IPS-18a (cell line): ENCODE measurements around the gene S100A12.
"Not testable (repeated sequence)": the region's sequence is repeated elsewhere in the genome, so short reads cannot be mapped to it uniquely, and the experiment has no call there.

Source experiments
- H3K27ac ChIP-seq: one replicate; pipeline ENCODE4 v1.5.1; 2013; ENCODE audit warnings: low read length
- H3K27me3 ChIP-seq: one replicate; pipeline ENCODE4 v1.6.1; 2013; ENCODE audit warnings: mild to moderate bottlenecking, low read length; ENCODE audit not compliant: control insufficient read depth, insufficient read depth
- H3K36me3 ChIP-seq: one replicate; pipeline ENCODE4 v1.6.1; 2013; ENCODE audit warnings: low read depth, low read length; ENCODE audit not compliant: control insufficient read depth
- H3K4me1 ChIP-seq: one replicate; pipeline ENCODE4 v1.6.1; 2013; ENCODE audit warnings: low read depth, low read length; ENCODE audit not compliant: control insufficient read depth
- H3K4me3 ChIP-seq: one replicate; pipeline ENCODE4 v1.5.1; 2013; ENCODE audit warnings: low read length
- H3K9ac ChIP-seq: one replicate; pipeline ENCODE4 v1.6.1; 2013; ENCODE audit warnings: mild to moderate bottlenecking, low read length, moderate library complexity
- H3K9me3 ChIP-seq: one replicate; pipeline ENCODE4 v1.6.1; 2013; ENCODE audit warnings: low read depth, low read length; ENCODE audit not compliant: control insufficient read depth

Gene S100A12

DNA sequence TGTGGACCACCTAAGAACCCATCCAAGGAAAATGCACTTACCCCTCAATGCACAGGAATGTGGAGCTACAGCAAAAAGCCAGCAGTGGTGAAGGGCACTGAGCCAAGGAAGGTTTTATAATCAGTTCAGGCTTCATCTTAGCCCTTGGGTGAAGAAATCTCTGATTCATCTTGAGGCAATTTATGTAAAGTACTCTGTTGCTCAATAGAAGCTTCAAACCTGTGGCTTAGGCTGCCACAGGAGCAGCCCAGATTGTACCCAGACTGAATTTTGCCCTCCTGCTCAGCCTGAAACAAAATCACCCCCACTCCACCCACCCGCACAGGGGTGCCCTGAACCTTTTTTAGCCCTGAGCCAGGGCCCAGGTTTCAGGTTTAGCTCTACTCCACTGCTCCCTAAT lies at the start of gene S100A12:
Gene S100A12, minus strand, starts transcription at position 111 of the 400 bp plus-strand sequence. CDS start 1,029 bp downstream, outside the sequence.
- Histone ChIP-seq H3K9ac (no peak within 1 kb of the TSS), H3K36me3 (no peaks in the 10 kb centered on the region), H3K4me1 (no peaks in the 10 kb centered on the region), H3K27ac (no peak within 1 kb of the TSS), H3K27me3 (no peaks in the 10 kb centered on the region), H3K9me3 (no peaks in the 10 kb centered on the region), H3K4me3 (no peak within 1 kb of the TSS)

DNA sequence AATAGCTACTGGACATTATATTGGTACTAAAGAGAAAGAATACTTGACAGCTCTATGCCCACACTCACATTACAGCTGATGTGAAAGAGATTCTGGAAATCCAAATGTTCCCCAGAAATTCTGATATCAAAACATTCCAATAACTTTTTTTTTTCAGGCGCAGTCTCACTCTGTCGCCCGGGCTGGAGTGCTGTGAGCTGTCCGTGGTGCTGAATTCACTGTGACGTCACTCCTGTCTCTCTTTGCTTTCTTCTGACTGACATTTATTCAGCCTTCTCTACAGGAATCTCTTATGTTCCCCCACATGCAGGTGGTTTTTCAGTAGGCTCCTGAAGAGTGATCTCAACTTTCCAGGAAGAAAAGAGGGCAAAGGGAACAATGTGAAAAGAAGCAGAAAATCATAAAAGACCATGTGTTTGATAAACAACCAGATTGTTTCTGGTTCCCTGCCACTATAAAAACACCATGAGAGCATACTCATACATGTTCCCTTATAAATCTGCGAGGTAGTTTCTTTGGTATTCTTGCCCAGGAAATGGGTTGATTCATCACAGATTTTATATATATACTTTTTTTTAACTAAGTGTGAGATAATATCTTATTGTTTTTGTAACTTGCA lies 47.1 kb upstream of the S100A12 start:
- Histone ChIP-seq H3K36me3 (no peaks in the 10 kb centered on the region), H3K4me3 (no peak overlapping the region), H3K27ac (no peak overlapping the region), H3K4me1 (no peaks in the 10 kb centered on the region), H3K9me3 (no peaks in the 10 kb centered on the region), H3K9ac (no peak overlapping the region), H3K27me3 (no peaks in the 10 kb centered on the region)

DNA sequence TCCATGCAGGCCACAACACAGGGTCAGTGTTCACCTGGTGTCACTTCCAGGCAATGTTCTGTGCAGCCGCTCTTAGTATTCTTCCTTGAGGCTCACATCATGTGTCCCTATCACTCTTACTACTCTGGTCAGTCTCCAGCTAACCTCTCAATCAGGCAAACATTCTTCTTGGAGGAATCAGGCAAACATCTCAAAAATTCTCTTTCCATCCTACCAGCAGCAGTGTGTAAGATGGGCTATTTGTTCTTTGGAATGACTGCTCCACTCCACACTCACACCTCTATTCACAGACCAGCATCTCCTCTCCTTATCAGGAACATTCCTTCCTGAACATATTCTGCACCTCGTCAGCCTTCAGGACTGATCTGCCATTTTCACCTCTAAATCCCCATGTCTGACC lies 44.9 kb upstream of the S100A12 start:
- H3K4me3 ChIP-seq, result no peak overlapping the region
- H3K36me3 ChIP-seq, result no peaks in the 10 kb centered on the region
- H3K4me1 ChIP-seq, result no peaks in the 10 kb centered on the region
- no peaks in the 10 kb centered on the region for H3K27me3 ChIP-seq
- no peak overlapping the region for H3K27ac ChIP-seq
- no peaks in the 10 kb centered on the region for H3K9me3 ChIP-seq
- H3K9ac ChIP-seq, result no peak overlapping the region

DNA sequence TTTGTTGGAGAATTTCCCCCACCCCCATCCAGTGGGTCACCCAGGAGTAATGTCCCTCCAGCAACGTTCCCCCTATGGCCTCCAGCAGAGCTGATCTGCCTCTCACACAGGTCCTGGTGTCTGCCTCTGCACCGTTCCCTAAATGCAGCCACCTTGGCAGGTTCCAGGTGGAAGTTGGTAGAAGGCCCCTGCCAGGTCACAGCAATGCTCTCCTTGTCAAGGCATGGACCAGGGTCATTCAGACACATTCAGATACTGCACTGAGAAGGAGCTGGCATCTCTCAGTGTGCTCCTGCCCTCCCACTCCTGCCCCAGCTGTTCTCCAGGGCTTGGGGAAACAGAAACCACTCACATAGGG lies 44.0 kb upstream of the S100A12 start:
- not testable (repeated sequence) for H3K27ac ChIP-seq, H3K4me3 ChIP-seq, H3K27me3 ChIP-seq, H3K9ac ChIP-seq, H3K36me3 ChIP-seq, H3K9me3 ChIP-seq, H3K4me1 ChIP-seq

DNA sequence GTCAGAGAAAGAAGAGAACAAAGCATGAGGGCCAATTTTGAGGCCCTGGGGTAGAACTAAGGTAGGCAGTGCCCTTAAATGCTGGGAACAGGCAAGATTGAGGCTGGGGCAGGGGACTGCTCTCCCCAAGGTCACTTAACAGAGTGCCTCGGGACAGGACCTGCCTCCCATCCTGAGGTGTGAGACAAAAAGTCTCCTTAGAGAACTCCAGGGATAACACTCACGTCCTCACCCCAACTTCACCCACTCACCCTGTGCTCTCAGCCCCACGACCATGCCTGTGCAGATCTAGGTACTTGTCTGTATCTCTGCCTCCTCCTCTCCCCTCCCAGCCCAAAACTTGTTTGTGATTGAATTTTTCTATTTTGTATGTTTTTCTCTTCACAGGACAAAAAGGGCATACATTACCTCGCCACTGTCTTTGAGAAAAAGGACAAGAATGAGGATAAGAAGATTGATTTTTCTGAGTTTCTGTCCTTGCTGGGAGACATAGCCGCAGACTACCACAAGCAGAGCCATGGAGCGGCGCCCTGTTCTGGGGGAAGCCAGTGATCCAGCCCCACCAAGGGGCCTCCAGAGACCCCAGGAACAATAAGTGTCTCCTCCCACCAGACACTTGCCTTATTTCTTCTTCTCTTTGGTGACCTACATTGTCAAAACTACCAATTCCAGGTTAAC lies 43.5 kb upstream of the S100A12 start:
- not testable (repeated sequence) for H3K9me3 ChIP-seq, H3K27me3 ChIP-seq, H3K9ac ChIP-seq, H3K4me3 ChIP-seq, H3K27ac ChIP-seq, H3K36me3 ChIP-seq, H3K4me1 ChIP-seq

DNA sequence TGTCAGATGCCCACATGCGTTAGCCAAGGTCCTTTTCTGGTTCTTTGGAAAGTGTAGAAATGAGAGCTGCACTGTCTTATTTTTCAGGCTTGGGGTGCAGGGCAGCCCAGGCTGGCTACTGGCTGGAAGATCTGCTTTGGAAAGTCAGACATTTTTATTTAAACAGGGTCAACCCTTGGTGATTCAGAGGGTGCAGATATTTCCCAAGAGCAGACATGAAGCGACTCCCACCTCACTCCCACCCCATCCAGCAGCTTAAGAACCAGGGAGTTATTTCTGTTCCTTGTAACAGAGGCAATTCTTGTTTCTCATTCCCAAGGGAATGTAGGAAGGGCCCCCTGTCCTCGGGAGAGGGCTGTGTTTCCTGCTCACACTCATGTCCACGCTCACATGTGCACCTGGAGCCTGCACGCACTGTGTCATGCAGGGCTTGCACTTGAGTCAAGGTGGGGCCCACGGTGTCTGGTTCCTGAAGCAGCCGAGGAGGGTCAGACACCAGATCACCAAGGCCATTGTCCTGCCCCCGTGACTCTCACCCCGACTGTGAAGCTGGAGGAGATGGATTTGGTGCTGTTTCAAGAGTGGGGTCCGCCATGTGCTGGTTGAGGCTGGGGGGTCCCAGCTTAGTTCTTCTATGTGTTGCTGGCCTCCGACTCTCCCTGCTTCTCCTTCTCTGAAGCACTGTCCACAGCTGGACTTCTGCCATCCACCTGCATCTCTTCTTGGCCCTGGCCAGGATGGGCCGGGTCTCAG lies 41.9 kb upstream of the S100A12 start:
- Histone ChIP-seq H3K36me3 (no peaks in the 10 kb centered on the region), H3K4me1 (no peaks in the 10 kb centered on the region), H3K27ac (no peak overlapping the region), H3K4me3 (no peak overlapping the region), H3K9ac (no peak overlapping the region), H3K9me3 (no peaks in the 10 kb centered on the region), H3K27me3 (no peaks in the 10 kb centered on the region)

DNA sequence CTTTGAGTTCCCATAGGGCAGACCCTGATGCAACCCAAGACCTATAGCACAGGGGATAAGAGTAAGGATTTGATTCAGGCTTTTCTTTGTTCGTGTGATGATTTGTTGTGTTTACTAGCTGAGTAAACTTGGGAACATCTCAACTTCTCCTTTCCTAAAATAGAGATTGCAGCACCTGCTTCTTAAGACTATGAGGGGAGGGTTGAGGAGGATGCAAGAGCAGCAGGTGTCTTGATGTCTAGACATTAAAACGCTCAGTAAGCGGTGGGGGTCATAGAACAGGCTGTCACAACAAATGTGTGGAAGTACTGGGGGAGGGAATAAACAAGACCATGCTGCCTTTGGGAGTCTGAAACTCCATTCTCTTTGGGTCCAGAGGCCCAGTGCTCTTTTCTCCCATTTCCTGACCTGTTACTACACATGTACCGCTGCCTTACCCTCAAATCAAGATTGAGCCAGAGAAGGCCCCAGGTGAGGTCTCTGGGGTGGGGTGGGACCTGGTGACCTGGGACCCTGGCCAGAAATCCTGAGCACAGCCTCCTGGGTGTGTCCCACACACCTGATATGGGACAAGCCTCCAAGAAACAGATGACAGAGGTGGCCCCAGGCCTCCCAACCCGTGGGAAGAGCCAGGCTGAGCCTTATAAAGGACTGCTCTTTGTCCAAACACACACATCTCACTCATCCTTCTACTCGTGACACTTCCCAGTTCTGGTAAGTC lies 40.6 kb upstream of the S100A12 start, which contains the start of gene S100A7A:
Gene S100A7A, plus strand, starts transcription at position 671 of the 721 bp plus-strand sequence. CDS start 1,563 bp downstream, outside the sequence.
- no peaks in the 10 kb centered on the region for H3K36me3 ChIP-seq
- H3K27me3 ChIP-seq, result no peaks in the 10 kb centered on the region
- H3K9ac ChIP-seq, result no peak within 1 kb of the TSS
- H3K9me3 ChIP-seq, result no peaks in the 10 kb centered on the region
- no peaks in the 10 kb centered on the region for H3K4me1 ChIP-seq
- H3K4me3 ChIP-seq, result no peak within 1 kb of the TSS
- H3K27ac ChIP-seq, result no peak within 1 kb of the TSS

DNA sequence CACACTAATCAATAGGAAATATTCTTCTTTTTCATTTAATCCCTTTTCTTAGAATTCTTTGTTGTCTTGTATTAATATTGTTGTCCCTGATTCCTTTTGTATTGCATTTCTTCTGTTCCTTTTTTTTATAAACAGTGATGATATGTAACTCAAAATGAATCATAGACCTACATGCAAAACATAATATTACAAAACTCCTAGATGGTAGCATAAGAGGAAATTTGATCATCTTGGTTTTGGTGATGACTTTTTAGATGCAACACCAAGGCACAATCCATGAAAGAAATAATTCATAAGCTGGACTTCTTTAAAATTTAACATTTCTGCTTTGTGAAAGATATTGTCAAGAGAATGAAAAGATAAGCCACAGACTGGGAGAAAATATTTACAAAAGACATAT lies 38.5 kb upstream of the S100A12 start:
- H3K36me3 ChIP-seq, H3K9me3 ChIP-seq, H3K9ac ChIP-seq, H3K27me3 ChIP-seq, H3K27ac ChIP-seq, H3K4me3 ChIP-seq, H3K4me1 ChIP-seq: not testable (repeated sequence)

DNA sequence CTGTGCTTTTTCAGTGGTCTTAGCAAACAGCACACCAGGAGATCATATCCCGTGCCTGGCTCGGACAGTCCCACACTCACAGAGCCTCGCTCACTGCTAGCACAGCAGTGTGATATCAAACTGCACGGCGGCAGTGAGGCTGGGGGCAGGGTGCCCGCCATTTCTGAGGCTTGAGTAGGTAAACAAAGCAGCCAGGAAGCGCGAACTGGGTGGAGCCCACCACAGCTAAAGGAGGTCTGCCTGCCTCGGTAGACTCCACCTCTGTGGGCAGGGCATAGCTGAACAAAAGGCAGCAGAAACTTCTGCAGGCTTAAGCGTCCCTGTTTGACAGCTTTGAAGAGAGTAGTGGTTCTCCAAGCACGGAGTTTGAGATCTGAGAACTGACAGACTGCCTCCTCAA lies 31.9 kb upstream of the S100A12 start:
- peaks cover 13% of the 10 kb centered on the region for H3K27me3 ChIP-seq
- not testable (repeated sequence) for H3K36me3 ChIP-seq, H3K9me3 ChIP-seq, H3K27ac ChIP-seq, H3K4me1 ChIP-seq, H3K4me3 ChIP-seq, H3K9ac ChIP-seq

DNA sequence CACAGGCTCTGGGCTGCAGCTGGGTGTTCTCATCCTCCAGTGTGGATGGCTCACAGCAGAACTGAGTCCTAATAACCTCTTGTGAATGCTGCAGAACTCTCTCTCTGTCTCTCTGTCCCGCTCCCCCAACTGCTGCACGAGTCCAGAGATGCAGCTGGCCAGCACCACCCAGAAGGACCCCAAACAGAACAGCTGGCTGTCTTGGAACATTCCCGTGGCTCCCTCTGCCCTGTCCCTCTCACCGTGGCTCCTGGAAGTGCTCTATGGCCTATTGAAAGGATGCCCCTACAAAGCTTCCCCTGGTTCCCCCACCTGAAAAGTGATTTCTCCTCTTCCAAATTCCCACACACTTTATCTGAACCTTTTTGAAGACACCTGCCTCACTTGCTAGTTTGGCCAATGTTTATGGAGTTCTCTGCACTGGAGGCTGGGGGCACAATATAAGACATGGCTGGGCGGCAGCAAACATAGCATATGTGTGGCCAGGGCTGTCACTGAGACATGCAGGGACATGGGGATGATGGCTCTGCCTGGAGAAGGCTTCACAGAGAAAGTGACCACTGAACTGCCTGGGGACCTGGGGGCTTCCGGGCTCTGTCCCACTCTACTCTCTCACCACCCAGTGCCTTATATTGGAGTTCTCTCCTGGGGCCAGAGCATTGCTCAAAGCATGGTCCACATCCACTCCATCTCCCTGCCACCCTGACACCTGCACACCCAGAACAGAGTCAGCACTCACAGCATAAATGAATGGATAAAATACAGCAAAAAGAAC lies 30.6 kb upstream of the S100A12 start:
- H3K9ac ChIP-seq, H3K36me3 ChIP-seq, H3K9me3 ChIP-seq, H3K4me3 ChIP-seq, H3K4me1 ChIP-seq, H3K27ac ChIP-seq: not testable (repeated sequence)
- H3K27me3 ChIP-seq, result peaks cover 13% of the 10 kb centered on the region

DNA sequence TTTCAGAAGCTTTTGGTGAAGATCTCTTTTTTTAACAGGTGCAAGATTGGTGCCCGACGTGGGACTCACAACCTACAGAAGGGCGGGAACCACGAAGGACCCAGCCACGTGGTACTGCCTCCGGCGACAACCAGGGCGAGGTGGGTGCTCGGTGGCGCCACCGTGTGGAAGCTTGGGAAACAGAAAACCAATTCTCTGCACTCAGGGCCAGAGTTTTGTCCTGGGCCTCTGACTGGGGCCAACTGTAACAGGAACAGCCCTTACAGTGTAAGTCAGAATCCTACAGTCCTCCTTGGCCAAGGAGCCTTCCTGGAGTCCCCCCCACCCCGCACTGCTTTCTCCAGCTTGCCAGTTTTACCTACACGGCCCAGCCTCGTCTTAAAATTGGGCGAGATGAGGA lies 29.3 kb upstream of the S100A12 start:
- Histone ChIP-seq H3K9me3 (no peaks in the 10 kb centered on the region), H3K27ac (no peak overlapping the region), H3K4me3 (no peak overlapping the region), H3K27me3 (peaks cover 13% of the 10 kb centered on the region), H3K9ac (no peak overlapping the region), H3K36me3 (no peaks in the 10 kb centered on the region), H3K4me1 (peaks cover 3% of the 10 kb centered on the region)
